CD4-positive, alpha-beta T cell (primary cell): Measurements from ENCODE around the gene NKAIN1. TPM values are rescaled to one million over a fixed set of nuclear protein-coding genes. Genes with fewer than 3 reads are reported as not detected.

Experiments
- ATAC-seq: fragments of 200-7000 bp; cut with Tn5 transposase; one replicate; pipeline ENCODE4 v1.10.0; 2022; ENCODE audit warnings: mild to moderate bottlenecking; ENCODE audit not compliant: poor library complexity
- CTCF ChIA-PET: fragments of 350-600 bp; sonication (Branson Sonifier 250); formaldehyde crosslinking; loops from one replicate; lab custom pipeline; 2021; ENCODE audit warnings: antibody characterized with exemption, inconsistent platforms; lab: Charles Lee
- POLR2A ChIA-PET: fragments of 350-600 bp; sonication (Branson Sonifier 250); formaldehyde crosslinking; loops from one replicate; lab custom pipeline; 2021; ENCODE audit warnings: antibody characterized with exemption, inconsistent platforms; lab: Charles Lee
- DNase-seq, 14 experiments: peaks; one replicate each; pipeline ENCODE4 v3.0.0-alpha.2; 2013 to 2020; ENCODE audit warnings: mixed read lengths in 2 of 14
- H3K27ac ChIP-seq, 2 donors: one replicate each; pipeline versions ENCODE4 v1.5.1 to v1.7.0; 2013; ENCODE audit warnings: low read length in 2 of 2, low read depth in 1 of 2, mild to moderate bottlenecking in 1 of 2
- H3K27me3 ChIP-seq, 2 experiments: 1 replicate in 1 of 2; 2 replicates in 1 of 2; pipeline versions ENCODE4 v1.6.1 to v1.7.0; 2013; ENCODE audit warnings: low read length in 2 of 2, control low read depth in 1 of 2, mild to moderate bottlenecking in 1 of 2, moderate library complexity in 1 of 2; ENCODE audit not compliant: insufficient read depth in 2 of 2, control insufficient read depth in 1 of 2
- H3K36me3 ChIP-seq: one replicate; pipeline ENCODE4 v1.6.1; 2013; ENCODE audit warnings: low read length, control low read depth; ENCODE audit not compliant: insufficient read depth
- H3K4me1 ChIP-seq: one replicate; pipeline ENCODE4 v1.6.1; 2013; ENCODE audit warnings: low read length, control low read depth; ENCODE audit not compliant: insufficient read depth
- H3K4me3 ChIP-seq: one replicate; pipeline ENCODE4 v1.5.1; 2013; ENCODE audit warnings: mild to moderate bottlenecking, low read length, moderate library complexity
- H3K9me3 ChIP-seq, 2 experiments: 1 replicate in 1 of 2; 2 replicates in 1 of 2; pipeline versions ENCODE4 v1.6.1 to v1.7.0; 2013; ENCODE audit warnings: low read length in 2 of 2, mild to moderate bottlenecking in 2 of 2, control low read depth in 1 of 2, moderate library complexity in 1 of 2; ENCODE audit not compliant: control insufficient read depth in 1 of 2, insufficient read depth in 1 of 2
- H3K27ac Mint-ChIP-seq: one replicate; pipeline ENCODE4 v1.8.0; 2020; ENCODE audit warnings: mixed read lengths
- H3K27me3 Mint-ChIP-seq: one replicate; pipeline ENCODE4 v1.8.0; 2021; ENCODE audit warnings: mixed read lengths
- H3K36me3 Mint-ChIP-seq: one replicate; pipeline ENCODE4 v1.8.0; 2021; ENCODE audit warnings: low read depth, mixed read lengths
- H3K4me1 Mint-ChIP-seq: one replicate; pipeline ENCODE4 v1.8.0; 2021; ENCODE audit warnings: low read depth, mixed read lengths
- H3K4me3 Mint-ChIP-seq: one replicate; pipeline ENCODE4 v1.8.0; 2020; ENCODE audit warnings: mild to moderate bottlenecking, mixed read lengths
- H3K9me3 Mint-ChIP-seq: one replicate; pipeline ENCODE4 v1.8.0; 2020; ENCODE audit warnings: mixed read lengths
- intact Hi-C, 2 experiments: fragments of 100-400 bp; cut with DNase I in 1 of 2; cut with micrococcal nuclease in 1 of 2; formaldehyde crosslinking; loops; one replicate each; pipeline versions ENCODE4 v1.15.1 to v1.9.0; 2023 to 2025; cut with DNase I, micrococcal nuclease
- total RNA-seq, 174 experiments: library from RNA in 2 of 174; stranded (reverse) in 2 of 174; gene quantifications; one replicate each; pipeline ENCODE4 v1.2.3 and lab custom pipeline; 2021 to 2026
- TF ChIP-seq, protein P1 (sequence below): fragments of 200-600 bp; IDR thresholded peaks from one replicate; pipeline ENCODE4 v1.8.0; 2022; ENCODE audit warnings: antibody characterized with exemption, mild to moderate bottlenecking

Gene NKAIN1
- total RNA-seq, 2 experiments from 2014 or later = not detected

DNA sequence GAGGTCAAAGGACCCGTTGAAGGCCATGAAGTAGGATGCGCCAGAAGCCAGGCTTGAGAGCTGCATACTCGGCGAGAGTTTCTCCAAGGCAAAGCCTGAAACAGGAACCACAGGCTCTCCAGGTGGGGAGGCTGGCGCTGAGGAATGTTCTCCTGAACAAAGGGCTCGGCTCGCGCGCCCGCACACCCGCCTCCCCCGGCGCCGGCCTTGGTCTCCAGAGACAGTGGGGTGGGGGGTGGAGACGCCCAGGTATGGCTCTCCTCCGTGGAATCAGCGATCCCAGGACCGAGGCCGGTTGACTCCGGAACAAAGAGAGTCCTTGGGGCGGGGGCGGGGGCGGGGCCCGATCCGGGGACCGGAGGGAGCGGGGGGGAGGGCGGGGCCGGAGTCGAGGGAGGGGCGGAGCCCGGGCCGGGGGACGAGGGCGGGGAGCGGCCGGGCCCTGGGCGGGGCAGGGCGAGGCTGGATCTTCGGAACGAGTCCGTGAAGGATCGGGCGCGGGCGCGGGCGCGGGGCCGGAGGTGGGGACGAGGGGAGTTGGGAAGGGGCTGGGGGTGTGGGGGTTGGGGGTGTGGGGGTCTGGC, 85.0 kb downstream of the NKAIN1 start:
- intact Hi-C loops = loop anchor here in 1 of 2 experiments (2.0 to 10.0 kb wide), 3 partner anchors 90 to 440 kb away; partner anchors contain the start of gene PUM1
- H3K4me1 Mint-ChIP-seq = peaks cover 12% of the 10 kb centered on the region
- ATAC-seq (peak; percentile 72), DNase-seq (peak; percentile 34 to 88 (median 58))
- CTCF ChIA-PET = no interaction called here
- H3K9me3 ChIP-seq = no peaks in the 10 kb centered on the region
- no peaks in the 10 kb centered on the region for H3K27me3 Mint-ChIP-seq
- no peaks in the 10 kb centered on the region for H3K9me3 Mint-ChIP-seq
- H3K36me3 ChIP-seq = no peaks in the 10 kb centered on the region
- POLR2A ChIA-PET = no interaction called here
- no peaks in the 10 kb centered on the region for H3K27me3 ChIP-seq
- H3K4me1 ChIP-seq = peaks cover 14% of the 10 kb centered on the region
- peak overlapping the region in 1 of 2 donors; percentile 34 for H3K27ac ChIP-seq
- no peaks in the 10 kb centered on the region for H3K36me3 Mint-ChIP-seq
- peak overlapping the region; percentile 91 for H3K4me3 Mint-ChIP-seq
- TF ChIP-seq, protein P1, sequence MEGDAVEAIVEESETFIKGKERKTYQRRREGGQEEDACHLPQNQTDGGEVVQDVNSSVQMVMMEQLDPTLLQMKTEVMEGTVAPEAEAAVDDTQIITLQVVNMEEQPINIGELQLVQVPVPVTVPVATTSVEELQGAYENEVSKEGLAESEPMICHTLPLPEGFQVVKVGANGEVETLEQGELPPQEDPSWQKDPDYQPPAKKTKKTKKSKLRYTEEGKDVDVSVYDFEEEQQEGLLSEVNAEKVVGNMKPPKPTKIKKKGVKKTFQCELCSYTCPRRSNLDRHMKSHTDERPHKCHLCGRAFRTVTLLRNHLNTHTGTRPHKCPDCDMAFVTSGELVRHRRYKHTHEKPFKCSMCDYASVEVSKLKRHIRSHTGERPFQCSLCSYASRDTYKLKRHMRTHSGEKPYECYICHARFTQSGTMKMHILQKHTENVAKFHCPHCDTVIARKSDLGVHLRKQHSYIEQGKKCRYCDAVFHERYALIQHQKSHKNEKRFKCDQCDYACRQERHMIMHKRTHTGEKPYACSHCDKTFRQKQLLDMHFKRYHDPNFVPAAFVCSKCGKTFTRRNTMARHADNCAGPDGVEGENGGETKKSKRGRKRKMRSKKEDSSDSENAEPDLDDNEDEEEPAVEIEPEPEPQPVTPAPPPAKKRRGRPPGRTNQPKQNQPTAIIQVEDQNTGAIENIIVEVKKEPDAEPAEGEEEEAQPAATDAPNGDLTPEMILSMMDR = no peak
- H3K27ac Mint-ChIP-seq = peak overlapping the region; percentile 73
- peak overlapping the region; percentile 66 for H3K4me3 ChIP-seq

DNA sequence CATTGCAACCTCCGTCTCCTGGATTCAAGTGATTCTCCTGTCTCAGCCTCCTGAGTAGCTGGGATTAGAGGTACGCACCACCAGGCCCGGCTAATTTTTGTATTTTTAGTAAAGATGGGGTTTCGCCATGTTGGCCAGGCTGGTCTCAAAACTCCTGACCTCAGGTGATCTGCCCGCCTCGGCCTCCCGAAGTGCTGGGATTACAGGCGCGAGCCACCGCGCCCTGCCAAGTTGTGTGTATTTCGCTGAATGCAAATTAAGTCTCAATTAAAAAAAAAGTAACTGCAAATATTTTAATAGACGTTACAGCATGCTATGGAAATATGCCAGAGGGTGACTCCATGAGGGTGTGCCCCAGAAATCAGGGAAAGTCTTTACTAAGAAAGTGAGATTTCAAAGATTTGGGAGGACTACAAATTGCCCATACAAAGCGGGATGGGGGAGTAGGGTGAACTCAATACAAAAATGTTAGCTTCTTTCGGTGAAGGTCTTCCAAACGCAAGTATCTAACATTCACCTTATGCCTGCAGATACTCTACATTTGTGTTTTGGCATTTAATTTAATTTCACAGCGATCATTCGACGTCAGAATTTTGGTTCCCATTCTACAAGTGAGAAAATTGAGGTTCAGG, 85.6 kb downstream of the NKAIN1 start:
- Mint-ChIP-seq H3K4me3 (peak overlapping the region; percentile 91), H3K27ac (peak overlapping the region; percentile 73), H3K4me1 (peaks cover 12% of the 10 kb centered on the region), H3K9me3 (no peaks in the 10 kb centered on the region), H3K36me3 (no peaks in the 10 kb centered on the region), H3K27me3 (no peaks in the 10 kb centered on the region)
- H3K4me1 ChIP-seq = peaks cover 14% of the 10 kb centered on the region
- no peaks in the 10 kb centered on the region for H3K27me3 ChIP-seq
- no peak for ATAC-seq
- DNase-seq = no peak
- intact Hi-C loops = loop anchor here in 1 of 2 experiments (2.0 to 10.0 kb wide), 3 partner anchors 89 to 439 kb away; partner anchors contain the start of gene PUM1
- TF ChIP-seq, protein P1 = no peak
- no peaks in the 10 kb centered on the region for H3K36me3 ChIP-seq
- no peaks in the 10 kb centered on the region for H3K9me3 ChIP-seq
- ChIA-PET CTCF (no interaction called here), POLR2A (no interaction called here)
- H3K27ac ChIP-seq = no peak overlapping the region
- H3K4me3 ChIP-seq = peak overlapping the region; percentile 60

DNA sequence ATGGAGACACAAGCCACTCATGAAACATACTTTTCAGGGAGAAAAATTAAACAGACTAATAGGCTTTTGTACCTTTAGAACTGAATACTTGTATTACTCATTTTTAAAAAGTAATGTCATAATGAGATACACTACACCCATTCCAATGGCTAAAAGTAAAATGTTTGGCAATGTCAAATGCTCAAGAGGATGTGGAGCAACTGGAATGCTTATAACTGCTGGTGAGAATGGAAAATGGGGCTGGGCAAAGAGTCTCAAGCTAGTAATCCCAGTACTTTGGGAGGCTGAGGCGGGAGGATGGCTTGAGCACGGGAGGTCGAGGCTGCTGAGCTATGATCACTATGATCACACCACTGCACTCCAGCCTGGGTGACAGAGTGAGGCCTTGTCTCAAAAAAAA, 86.3 kb downstream of the NKAIN1 start:
- POLR2A ChIA-PET = interaction anchor here (0.6 kb wide), 1 partner anchor 13 kb away, joined by 3 read pairs; no protein-coding TSS in a partner anchor
- peak overlapping the region; percentile 84 for H3K4me3 Mint-ChIP-seq

More for the DNA sequence above, 86.3 kb downstream of the NKAIN1 start:
- no peaks in the 10 kb centered on the region for H3K36me3 Mint-ChIP-seq
- H3K4me1 Mint-ChIP-seq = peaks cover 12% of the 10 kb centered on the region
- no peak overlapping the region for H3K27ac ChIP-seq
- H3K36me3 ChIP-seq = no peaks in the 10 kb centered on the region
- ATAC-seq = no peak
- no peaks in the 10 kb centered on the region for H3K27me3 ChIP-seq
- H3K9me3 ChIP-seq = no peaks in the 10 kb centered on the region
- peak overlapping the region; percentile 26 for H3K27ac Mint-ChIP-seq
- H3K27me3 Mint-ChIP-seq = no peaks in the 10 kb centered on the region
- intact Hi-C loops = loop anchor here in 1 of 2 experiments (10.0 kb wide), 2 partner anchors 369 to 439 kb away; no protein-coding TSS in a partner anchor
- no peak overlapping the region for H3K4me3 ChIP-seq
- TF ChIP-seq, protein P1 = no peak
- H3K9me3 Mint-ChIP-seq = no peaks in the 10 kb centered on the region
- H3K4me1 ChIP-seq = peaks cover 14% of the 10 kb centered on the region
- no peak for DNase-seq
- CTCF ChIA-PET = no interaction called here
